ENCODE measurements around the gene TPO.

Gene TPO

GRCh38 chr2:1591461-1591770 lies 178.2 kb downstream of the TPO start:
- H3K4me3 ChIP-seq (ENCODE audit: low read length), result no peak overlapping the region
- no peak overlapping the region for H3K9ac ChIP-seq (ENCODE audit: low read length)
- H3K4me1 ChIP-seq (ENCODE audit: control insufficient read depth, insufficient read depth, low read length), result peaks cover 5% of the 10 kb centered on the region
- no peaks in the 10 kb centered on the region for H3K9me3 ChIP-seq (ENCODE audit: control insufficient read depth, low read length)
- H3K36me3 ChIP-seq (ENCODE audit: control insufficient read depth, insufficient read depth, low read length), result no peaks in the 10 kb centered on the region
- H3K27me3 ChIP-seq (ENCODE audit: control insufficient read depth, insufficient read depth, low read length), result peaks cover 9% of the 10 kb centered on the region
